DMS53 treated with DMSO at 0.1 percent for 48 hours (cell line): ENCODE results near the gene CDHR2.

Source experiments
- DNase-seq: peaks from one replicate; lab custom pipeline; 2025; ENCODE audit not compliant: unreplicated experiment; lab: John Stamatoyannopoulos, UW

Gene CDHR2

GRCh38 chr5:176548967-176549444 is at the start of gene CDHR2:
CDHR2 (plus strand) TSS chr5:176549342; CDS start chr5:176565353, 16,011 bp downstream.
- DNase-seq, result no peak

GRCh38 chr5:176500511-176500910 is 48.6 kb upstream of the CDHR2 start:
- DNase-seq, result no peak

- DNase-seq, result no peak
Measured at GRCh38 chr5:176501333-176501732, 47.8 kb upstream of the CDHR2 start.

- no peak for DNase-seq
Measured at GRCh38 chr5:176503496-176503895, 45.6 kb upstream of the CDHR2 start.

GRCh38 chr5:176507911-176508310 is 41.2 kb upstream of the CDHR2 start:
- no peak for DNase-seq

GRCh38 chr5:176508603-176509002 is 40.5 kb upstream of the CDHR2 start:
- no peak for DNase-seq

GRCh38 chr5:176513788-176514187 is 35.4 kb upstream of the CDHR2 start:
- no peak for DNase-seq

- DNase-seq, result no peak
Measured at GRCh38 chr5:176514244-176514950, 34.7 kb upstream of the CDHR2 start.

- DNase-seq, result no peak
Measured at GRCh38 chr5:176515396-176515795, 33.7 kb upstream of the CDHR2 start.

- DNase-seq, result no peak
Measured at GRCh38 chr5:176517053-176517661, 32.0 kb upstream of the CDHR2 start.

- DNase-seq, result peak; percentile 17
Measured at GRCh38 chr5:176519810-176520720, 29.1 kb upstream of the CDHR2 start.

- no peak for DNase-seq
Measured at GRCh38 chr5:176521286-176521685, 27.9 kb upstream of the CDHR2 start.

GRCh38 chr5:176521699-176522263 is 27.4 kb upstream of the CDHR2 start:
- no peak for DNase-seq

GRCh38 chr5:176524138-176524537 is 25.0 kb upstream of the CDHR2 start:
- no peak for DNase-seq

- DNase-seq, result no peak
Measured at GRCh38 chr5:176524987-176525386, 24.2 kb upstream of the CDHR2 start.

GRCh38 chr5:176525677-176526076 is 23.5 kb upstream of the CDHR2 start:
- DNase-seq, result no peak

- DNase-seq, result no peak
Measured at GRCh38 chr5:176526462-176526861, 22.7 kb upstream of the CDHR2 start.

GRCh38 chr5:176527246-176528222 is 21.6 kb upstream of the CDHR2 start:
- DNase-seq, result no peak

GRCh38 chr5:176528301-176528700 is 20.8 kb upstream of the CDHR2 start:
- DNase-seq, result no peak

- no peak for DNase-seq
Measured at GRCh38 chr5:176528761-176529115, 20.4 kb upstream of the CDHR2 start.
